A673 (cell line): ENCODE results near the gene M1AP. TPM values are rescaled to one million over a fixed set of nuclear protein-coding genes. Genes with fewer than 3 reads are reported as not detected.

Experiments used
- BruUV-seq: library from RNA; stranded (reverse); fragments of 400-500 nt; replicated peaks from 2 replicates; lab custom pipeline; 2021; lab: Mats Ljungman, UMichigan
- CTCF ChIA-PET: fragments of 300-600 bp; sonication (Branson Sonifier 250); formaldehyde crosslinking; loops from one replicate; lab custom pipeline; 2022; ENCODE audit warnings: antibody characterized with exemption; lab: Charles Lee
- POLR2A ChIA-PET: fragments of 300-600 bp; sonication (Branson Sonifier 250); formaldehyde crosslinking; loops from one replicate; lab custom pipeline; 2022; ENCODE audit warnings: antibody characterized with exemption; ENCODE audit not compliant: low non-redundant PET; lab: Charles Lee
- DNase-seq: peaks from one replicate; pipeline ENCODE4 v3.0.0-alpha.2; 2015; ENCODE audit warnings: low spot score
- H3K27ac ChIP-seq: fragments of 200-600 bp; sonication (generic); 2 replicates; pipeline ENCODE4 v1.5.1; 2016; ENCODE audit warnings: mixed run types, low read depth, mild to moderate bottlenecking, mixed read lengths, antibody characterized with exemption, low read length; ENCODE audit not compliant: poor library complexity, severe bottlenecking
- H3K27me3 ChIP-seq: fragments of 200-600 bp; sonication (generic); replicated peaks from 2 replicates; pipeline ENCODE4 v1.6.1; 2017; ENCODE audit warnings: mixed run types, low read depth, mild to moderate bottlenecking, mixed read lengths, antibody characterized with exemption, low read length; ENCODE audit not compliant: insufficient read depth, poor library complexity
- H3K36me3 ChIP-seq: fragments of 200-600 bp; sonication (generic); 2 replicates; pipeline ENCODE4 v1.6.1; 2016; ENCODE audit warnings: mixed run types, mild to moderate bottlenecking, mixed read lengths, antibody characterized with exemption, low read length; ENCODE audit not compliant: insufficient read depth, poor library complexity, severe bottlenecking
- H3K4me1 ChIP-seq: fragments of 200-600 bp; sonication (generic); 2 replicates; pipeline ENCODE4 v1.6.1; 2017; ENCODE audit warnings: mixed run types, mild to moderate bottlenecking, mixed read lengths, antibody characterized with exemption, low read length; ENCODE audit not compliant: insufficient read depth, poor library complexity, severe bottlenecking
- H3K4me3 ChIP-seq: fragments of 200-600 bp; sonication (generic); 2 replicates; pipeline ENCODE4 v1.5.1; 2016; ENCODE audit warnings: low read depth, mixed run types, mild to moderate bottlenecking, mixed read lengths, low read length; ENCODE audit not compliant: poor library complexity, severe bottlenecking
- H3K9me3 ChIP-seq: fragments of 200-600 bp; sonication (generic); 2 replicates; pipeline ENCODE4 v1.6.1; 2016; ENCODE audit warnings: mixed run types, low read depth, mild to moderate bottlenecking, mixed read lengths, antibody characterized with exemption, low read length; ENCODE audit not compliant: poor library complexity, severe bottlenecking
- EZH2 ChIP-seq: fragments of 200-600 bp; sonication (generic); IDR thresholded peaks from 2 replicates; pipeline ENCODE4 v1.6.1; 2017; ENCODE audit warnings: borderline replicate concordance, low read depth, mild to moderate bottlenecking, mixed read lengths, antibody characterized with exemption, low read length; ENCODE audit not compliant: poor library complexity, severe bottlenecking
- intact Hi-C: fragments of 100-400 bp; cut with micrococcal nuclease; formaldehyde crosslinking; loops from one replicate; pipeline ENCODE4 v1.10.0; 2022; ENCODE audit not compliant: unreplicated experiment
- total RNA-seq: library from RNA; stranded (reverse); gene quantifications from 2 replicates; pipeline ENCODE4 v1.2.3, GENCODE V29; 2021
- TF ChIP-seq, protein P1 (sequence below): fragments of 300-800, 200-600 bp; sonication (generic); conservative IDR thresholded peaks from 2 replicates; pipeline ENCODE4 v1.5.1; 2017; ENCODE audit warnings: low read depth, mild to moderate bottlenecking, antibody characterized with exemption, low read length, moderate library complexity, mixed read lengths

M1AP gene
- total RNA-seq, 1 experiment from 2014 or later: not detected

DNA sequence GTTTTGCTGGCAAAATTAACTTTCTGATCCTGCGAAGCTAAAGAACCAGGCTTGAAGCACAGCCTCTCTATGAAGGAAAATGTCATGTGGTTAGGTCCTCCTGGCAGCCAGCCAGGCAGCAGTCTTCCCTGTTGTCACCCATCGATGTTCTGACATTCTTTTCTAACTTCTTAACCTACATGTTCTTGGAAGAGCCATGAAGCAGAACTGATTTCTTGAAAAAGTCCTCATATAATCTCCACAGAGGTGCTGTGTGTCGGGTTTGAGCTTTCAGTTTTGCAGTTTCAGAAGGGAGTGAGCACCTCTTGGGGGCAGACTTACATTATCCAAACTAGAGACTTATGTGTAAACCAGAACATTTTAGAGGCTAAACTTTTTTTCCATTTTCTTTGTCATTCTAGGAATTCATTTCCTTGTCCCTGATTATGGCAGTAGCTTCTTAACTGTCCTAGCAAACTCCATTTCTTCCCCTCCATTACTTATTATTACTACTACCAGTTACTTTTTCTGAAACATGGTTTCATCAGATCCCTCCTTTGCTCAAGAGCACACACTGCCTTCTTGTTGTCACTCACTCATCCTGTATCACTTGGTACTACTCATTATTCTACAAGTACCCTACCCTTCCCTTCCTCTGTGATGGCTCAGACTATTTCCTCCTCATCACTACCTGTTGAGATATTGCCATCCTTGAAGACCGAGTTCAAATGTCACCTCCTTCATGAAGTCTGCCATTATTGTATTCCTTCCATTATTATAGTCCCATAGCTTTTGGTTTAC lies 62.5 kb downstream of the M1AP start:
- Histone ChIP-seq H3K27ac (no peak overlapping the region), H3K4me3 (no peak overlapping the region), H3K4me1 (peaks cover 14% of the 10 kb centered on the region), H3K36me3 (no peaks in the 10 kb centered on the region), H3K9me3 (no peaks in the 10 kb centered on the region), H3K27me3 (no peaks in the 10 kb centered on the region)
- ChIA-PET CTCF (interaction anchor here (0.6 kb wide), 1 partner anchor 12 kb away, joined by 4 read pairs; no protein-coding TSS in a partner anchor), POLR2A (no interaction called here)
- no TSS peak for BruUV-seq
- TF ChIP-seq, protein P1, sequence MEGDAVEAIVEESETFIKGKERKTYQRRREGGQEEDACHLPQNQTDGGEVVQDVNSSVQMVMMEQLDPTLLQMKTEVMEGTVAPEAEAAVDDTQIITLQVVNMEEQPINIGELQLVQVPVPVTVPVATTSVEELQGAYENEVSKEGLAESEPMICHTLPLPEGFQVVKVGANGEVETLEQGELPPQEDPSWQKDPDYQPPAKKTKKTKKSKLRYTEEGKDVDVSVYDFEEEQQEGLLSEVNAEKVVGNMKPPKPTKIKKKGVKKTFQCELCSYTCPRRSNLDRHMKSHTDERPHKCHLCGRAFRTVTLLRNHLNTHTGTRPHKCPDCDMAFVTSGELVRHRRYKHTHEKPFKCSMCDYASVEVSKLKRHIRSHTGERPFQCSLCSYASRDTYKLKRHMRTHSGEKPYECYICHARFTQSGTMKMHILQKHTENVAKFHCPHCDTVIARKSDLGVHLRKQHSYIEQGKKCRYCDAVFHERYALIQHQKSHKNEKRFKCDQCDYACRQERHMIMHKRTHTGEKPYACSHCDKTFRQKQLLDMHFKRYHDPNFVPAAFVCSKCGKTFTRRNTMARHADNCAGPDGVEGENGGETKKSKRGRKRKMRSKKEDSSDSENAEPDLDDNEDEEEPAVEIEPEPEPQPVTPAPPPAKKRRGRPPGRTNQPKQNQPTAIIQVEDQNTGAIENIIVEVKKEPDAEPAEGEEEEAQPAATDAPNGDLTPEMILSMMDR: peak; percentile 27; the same call in 1 of the 2 replicates
- TF ChIP-seq EZH2: no peak
- peak; percentile 40 for DNase-seq
- intact Hi-C loops: loop anchor here (2.0 kb wide), 1 partner anchor 335 kb away; no protein-coding TSS in a partner anchor

DNA sequence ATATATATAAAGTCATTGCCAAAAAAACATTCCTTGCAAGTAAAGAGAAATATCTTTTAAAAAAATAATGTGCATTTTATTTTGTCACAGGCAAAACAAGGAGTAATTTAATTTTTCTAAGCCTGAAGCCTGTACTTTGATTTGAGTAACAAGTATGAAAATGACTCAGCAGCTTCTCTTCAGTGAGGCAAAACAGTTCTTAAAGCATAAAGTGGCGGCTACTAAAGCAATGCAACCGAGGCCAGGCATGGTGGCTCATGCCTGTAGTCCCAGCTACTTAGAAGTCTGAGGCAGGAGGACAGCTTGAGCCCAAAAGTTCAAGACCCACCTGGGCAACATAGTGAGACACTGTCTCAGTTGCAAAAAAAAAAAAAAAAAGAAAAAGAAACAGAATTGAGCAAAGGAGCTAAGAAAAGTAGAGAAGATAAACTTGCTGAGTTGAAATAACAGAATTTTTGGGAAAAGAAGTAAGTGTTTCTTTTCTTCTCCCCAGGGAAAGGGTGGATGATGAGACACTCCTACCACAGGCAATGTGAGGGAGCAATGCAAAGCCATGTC lies 64.0 kb downstream of the M1AP start:
- intact Hi-C loops: no loop called here
- H3K27me3 ChIP-seq: no peaks in the 10 kb centered on the region
- H3K27ac ChIP-seq: peak overlapping the region; percentile 11
- no peak overlapping the region for H3K4me3 ChIP-seq
- TF ChIP-seq EZH2: no peak
- TF ChIP-seq, protein P1: no peak
- no TSS peak for BruUV-seq
- no peaks in the 10 kb centered on the region for H3K36me3 ChIP-seq
- no peak for DNase-seq
- ChIA-PET POLR2A (interaction anchor here (0.6 kb wide), 1 partner anchor 104 kb away, joined by 7 read pairs; no protein-coding TSS in a partner anchor), CTCF (interaction anchor here (0.6 kb wide), 1 partner anchor 193 kb away, joined by 3 read pairs; no protein-coding TSS in a partner anchor)
- H3K9me3 ChIP-seq: no peaks in the 10 kb centered on the region
- peaks cover 14% of the 10 kb centered on the region for H3K4me1 ChIP-seq

DNA sequence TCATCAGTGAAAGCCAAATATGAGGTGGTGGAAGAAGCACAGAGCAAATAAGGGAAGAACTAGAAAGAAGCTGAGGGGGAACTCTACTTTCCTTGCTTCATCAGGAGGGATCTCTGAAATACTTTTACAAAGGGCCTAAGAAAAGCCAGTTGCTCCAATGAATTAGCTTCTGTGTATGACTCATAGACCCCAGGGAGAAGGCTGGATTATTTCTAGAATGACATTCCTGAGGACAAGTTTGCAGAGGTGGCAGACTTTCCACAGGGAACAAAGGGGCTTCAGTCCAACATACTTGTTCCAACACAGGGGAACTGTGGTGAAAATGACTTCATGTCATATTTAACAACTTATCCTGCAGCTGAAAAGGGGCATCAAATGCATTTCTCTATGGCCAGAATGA lies 64.6 kb downstream of the M1AP start:
- intact Hi-C loops: no loop called here
- Histone ChIP-seq H3K27ac (peak overlapping the region; percentile 11), H3K4me1 (peaks cover 14% of the 10 kb centered on the region), H3K27me3 (no peaks in the 10 kb centered on the region), H3K36me3 (no peaks in the 10 kb centered on the region), H3K9me3 (no peaks in the 10 kb centered on the region), H3K4me3 (no peak overlapping the region)
- POLR2A ChIA-PET: no interaction called here
- CTCF ChIA-PET: interaction anchor here (0.6 kb wide), 1 partner anchor 803 kb away, joined by 5 read pairs; no protein-coding TSS in a partner anchor
- DNase-seq: peak; percentile 89
- no peak for TF ChIP-seq EZH2
- TF ChIP-seq, protein P1: no peak
- no TSS peak for BruUV-seq
